AG08395 (cell line): Measurements from ENCODE around the gene CSH2.

Experiments used
- DNase-seq: peaks from one replicate; pipeline ENCODE4 v3.0.0; 2012; ENCODE audit warnings: mixed read lengths, low spot score

CSH2 gene

DNA sequence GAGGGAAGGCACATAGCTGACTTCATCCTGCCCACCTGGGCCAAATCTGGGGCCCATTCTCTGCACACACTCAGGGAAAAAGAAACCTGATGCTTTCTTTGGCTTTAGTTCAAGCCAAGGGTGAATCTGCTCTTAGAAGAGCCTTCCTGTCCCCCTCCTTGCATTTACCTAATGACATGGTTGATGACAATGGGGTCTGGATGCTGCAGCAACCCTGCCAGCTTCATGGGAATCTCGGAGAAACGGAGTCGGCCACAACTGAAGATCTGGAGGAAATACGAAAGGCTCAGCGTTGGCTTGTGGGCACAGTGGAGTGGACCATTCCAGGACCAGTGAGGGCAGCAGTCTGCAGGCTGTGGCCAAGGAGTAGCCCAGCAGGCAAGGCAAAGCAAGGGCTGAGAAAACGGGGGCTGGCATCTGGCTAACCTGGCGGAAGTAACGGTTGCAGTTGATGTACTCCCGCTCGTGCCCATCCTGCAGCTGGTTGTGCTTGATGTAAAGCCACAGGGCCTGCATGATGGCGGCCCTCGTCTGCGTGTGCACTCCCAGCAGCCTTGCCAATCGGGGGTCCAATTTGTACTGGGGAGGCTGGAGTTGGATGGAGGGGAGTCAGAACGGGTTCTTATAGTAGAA, 39.6 kb downstream of the CSH2 start:
- DNase-seq: no peak

- no peak for DNase-seq
These were observed 40.3 kb downstream of the CSH2 start for GRCh38 chr17:63833026-63833740.

- DNase-seq: no peak
These were observed 41.0 kb downstream of the CSH2 start for GRCh38 chr17:63832455-63832854.

DNA sequence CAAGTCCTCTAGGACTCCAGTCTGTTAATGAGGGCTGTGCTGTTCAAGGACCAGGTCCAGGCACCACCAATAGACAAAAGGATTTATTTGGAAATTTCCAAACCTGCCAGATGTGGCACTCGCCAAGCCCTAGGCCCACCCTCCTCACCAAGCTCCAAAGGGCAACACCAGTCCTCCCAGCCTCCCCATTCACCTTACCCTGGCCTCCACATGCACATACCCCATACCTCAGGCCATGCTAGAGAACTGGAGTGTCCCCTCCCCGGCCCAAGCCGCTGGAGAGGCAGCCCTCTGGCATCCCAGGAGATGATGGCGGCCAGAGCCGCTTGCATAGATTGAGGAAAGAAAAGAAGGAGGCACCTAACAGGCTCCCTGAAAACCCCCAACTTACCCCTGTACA, 41.5 kb downstream of the CSH2 start:
- DNase-seq: no peak

DNA sequence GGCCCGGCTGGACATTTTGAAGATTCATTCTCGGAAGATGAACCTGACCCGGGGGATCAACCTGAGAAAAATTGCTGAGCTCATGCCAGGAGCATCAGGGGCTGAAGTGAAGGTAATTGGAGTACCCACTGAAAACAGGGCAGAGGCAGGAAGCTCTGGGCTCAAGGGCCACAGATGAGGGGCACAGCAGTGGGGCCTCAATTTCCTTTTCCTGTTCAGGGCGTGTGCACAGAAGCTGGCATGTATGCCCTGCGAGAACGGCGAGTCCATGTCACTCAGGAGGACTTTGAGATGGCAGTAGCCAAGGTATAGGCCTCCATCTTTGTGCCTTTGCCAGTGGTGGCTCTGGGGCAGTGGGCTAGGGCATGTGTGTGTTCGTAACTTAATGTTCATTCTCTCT, 42.0 kb downstream of the CSH2 start:
- no peak for DNase-seq

DNA sequence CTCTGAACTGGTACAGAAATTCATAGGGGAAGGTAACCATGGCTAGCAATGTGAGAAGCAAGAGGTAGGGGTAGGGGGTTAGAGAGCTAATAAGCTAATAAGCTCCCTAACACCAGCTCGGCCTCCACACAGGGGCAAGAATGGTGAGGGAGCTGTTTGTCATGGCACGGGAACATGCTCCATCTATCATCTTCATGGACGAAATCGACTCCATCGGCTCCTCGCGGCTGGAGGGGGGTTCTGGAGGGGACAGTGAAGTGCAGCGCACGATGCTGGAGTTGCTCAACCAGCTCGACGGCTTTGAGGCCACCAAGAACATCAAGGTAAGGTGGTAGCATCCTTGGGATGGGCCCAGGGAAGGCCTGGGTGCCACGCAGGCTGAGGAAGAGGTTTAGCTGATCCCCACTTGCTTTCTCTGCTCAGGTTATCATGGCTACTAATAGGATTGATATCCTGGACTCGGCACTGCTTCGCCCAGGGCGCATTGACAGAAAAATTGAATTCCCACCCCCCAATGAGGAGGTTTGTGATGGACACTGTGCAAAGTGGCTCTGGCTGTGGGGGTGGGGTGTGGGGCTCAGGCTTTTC, 42.5 kb downstream of the CSH2 start:
- DNase-seq: no peak

DNA sequence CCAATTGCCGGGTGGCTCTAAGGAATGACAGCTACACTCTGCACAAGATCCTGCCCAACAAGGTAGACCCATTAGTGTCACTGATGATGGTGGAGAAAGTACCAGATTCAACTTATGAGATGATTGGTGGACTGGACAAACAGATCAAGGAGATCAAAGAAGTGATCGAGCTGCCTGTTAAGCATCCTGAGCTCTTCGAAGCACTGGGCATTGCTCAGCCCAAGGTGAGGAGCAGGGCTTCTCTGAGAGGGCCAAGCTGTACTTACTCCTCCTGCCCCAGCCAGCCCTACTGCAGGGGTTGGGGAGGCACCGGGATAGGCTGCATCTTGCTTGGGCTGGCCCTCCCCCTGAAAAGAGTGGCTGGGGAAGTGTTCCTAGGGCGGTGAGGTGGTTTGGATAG, 43.2 kb downstream of the CSH2 start:
- no peak for DNase-seq

GRCh38 chr17:63828936-63829335, 44.5 kb downstream of the CSH2 start:
- DNase-seq: no peak

DNA sequence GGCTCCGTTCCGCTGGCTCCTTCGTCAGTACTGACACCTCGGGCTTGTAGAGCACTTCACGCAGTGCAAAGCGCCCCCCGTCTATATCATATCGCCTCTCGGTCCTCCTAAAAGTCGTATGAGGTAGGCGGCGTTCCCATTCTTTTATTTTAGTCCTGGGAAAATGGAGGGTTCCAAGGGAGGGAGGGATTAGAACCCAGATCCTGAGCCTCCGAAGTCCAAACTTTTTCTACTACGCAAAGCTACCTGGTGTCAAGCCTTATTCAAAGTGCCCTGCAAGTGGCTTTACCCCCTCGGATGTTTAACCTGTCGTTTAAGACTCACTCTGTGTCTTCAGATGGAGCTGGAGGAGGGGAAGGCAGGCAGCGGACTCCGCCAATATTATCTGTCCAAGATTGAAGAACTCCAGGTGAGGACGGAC, 45.7 kb downstream of the CSH2 start:
- no peak for DNase-seq

- DNase-seq: peak; percentile 97
These were observed 46.3 kb downstream of the CSH2 start, which contains the start of the genes FTSJ3 and PSMC5 for GRCh38 chr17:63827002-63827800. TSS of gene FTSJ3 (minus strand) at chr17:63827663. CDS start at chr17:63826902, 761 bp downstream. TSS of gene PSMC5 (plus strand) at chr17:63827431. CDS start at chr17:63827491, 60 bp downstream.

GRCh38 chr17:63826468-63827001, 46.9 kb downstream of the CSH2 start:
- peak; percentile 22 for DNase-seq

GRCh38 chr17:63824362-63824761, 49.1 kb downstream of the CSH2 start:
- no peak for DNase-seq

DNA sequence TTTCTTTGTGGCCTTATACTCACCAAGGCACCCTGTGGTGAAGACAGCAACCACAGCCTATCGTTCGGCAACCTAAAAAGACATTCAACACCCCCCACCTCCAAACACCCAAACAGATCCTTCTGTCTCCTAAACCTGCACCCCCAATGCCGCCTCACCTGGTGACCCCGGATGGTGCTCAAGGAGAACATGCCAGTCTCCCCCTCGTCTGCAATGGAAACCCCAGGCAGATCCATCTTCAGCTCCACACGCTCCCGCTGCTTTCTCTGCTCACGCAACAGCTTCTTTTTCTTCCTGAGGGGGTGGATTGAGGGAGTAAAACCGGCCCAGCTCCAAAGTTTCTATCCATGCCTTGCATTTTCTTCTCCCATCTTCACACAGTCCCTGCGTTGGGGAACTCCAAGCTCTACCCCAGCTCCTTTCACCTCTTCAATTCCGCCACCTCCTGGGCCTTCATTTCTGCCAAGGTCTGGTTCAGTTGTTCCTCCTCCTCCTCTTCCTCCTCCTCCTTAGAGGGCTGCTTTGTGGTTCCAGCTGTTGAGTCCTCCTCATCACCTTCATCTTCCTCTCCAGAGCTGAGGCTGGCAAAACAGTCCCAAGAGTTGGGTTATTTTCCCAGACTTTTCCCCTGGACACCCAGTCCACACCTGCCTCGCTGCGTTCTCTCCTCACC, 49.7 kb downstream of the CSH2 start:
- DNase-seq: no peak

- DNase-seq: no peak
These were observed 50.9 kb downstream of the CSH2 start for GRCh38 chr17:63822537-63822936.
